ENCODE measurements around the gene TPM2. TPM values are rescaled to one million over a fixed set of nuclear protein-coding genes. Genes with fewer than 3 reads are reported as not detected.

Gene TPM2
- total RNA-seq, 1 donor from 2014 or later, result 3.8 TPM

GRCh38 chr9:35696520-35697215 is 6.9 kb upstream of the TPM2 start:
- Mint-ChIP-seq H3K36me3 (ENCODE audit: low read depth) (peaks cover 23% of the 10 kb centered on the region), H3K27me3 (no peaks in the 10 kb centered on the region), H3K27ac (peak overlapping the region; percentile 4), H3K4me1 (peaks cover 5% of the 10 kb centered on the region), H3K4me3 (no peak overlapping the region), H3K9me3 (no peaks in the 10 kb centered on the region)
- peak; percentile 87 for DNase-seq
- intact Hi-C loops (cut with micrococcal nuclease), result loop anchor here (2.0 kb wide), 1 partner anchor 32 kb away; no protein-coding TSS in a partner anchor

- Mint-ChIP-seq H3K27ac (no peak overlapping the region), H3K4me1 (peaks cover 8% of the 10 kb centered on the region), H3K27me3 (no peaks in the 10 kb centered on the region), H3K36me3 (ENCODE audit: low read depth) (peaks cover 23% of the 10 kb centered on the region), H3K9me3 (no peaks in the 10 kb centered on the region), H3K4me3 (no peak overlapping the region)
- intact Hi-C loops (cut with micrococcal nuclease), result loop anchor here (2.0 kb wide), 1 partner anchor 33 kb away; no protein-coding TSS in a partner anchor
- DNase-seq, result no peak
These were observed 6.2 kb upstream of the TPM2 start for GRCh38 chr9:35695943-35696401.

GRCh38 chr9:35691757-35692301 is 2.1 kb upstream of the TPM2 start:
- peak overlapping the region; percentile 86 for H3K4me3 Mint-ChIP-seq
- H3K36me3 Mint-ChIP-seq (ENCODE audit: low read depth), result peaks cover 7% of the 10 kb centered on the region
- no peaks in the 10 kb centered on the region for H3K9me3 Mint-ChIP-seq
- peaks cover 23% of the 10 kb centered on the region for H3K4me1 Mint-ChIP-seq
- intact Hi-C loops (cut with micrococcal nuclease), result loop anchor here (2.0 kb wide), 1 partner anchor 33 kb away; the partner anchor contains the start of genes CCDC107 and RMRP
- peak overlapping the region; percentile 49 for H3K27ac Mint-ChIP-seq
- H3K27me3 Mint-ChIP-seq, result no peaks in the 10 kb centered on the region
- no peak for DNase-seq

GRCh38 chr9:35691334-35691650 is 1.6 kb upstream of the TPM2 start:
- DNase-seq, result no peak
- Mint-ChIP-seq H3K4me1 (peaks cover 21% of the 10 kb centered on the region), H3K27me3 (no peaks in the 10 kb centered on the region), H3K9me3 (no peaks in the 10 kb centered on the region), H3K36me3 (ENCODE audit: low read depth) (peaks cover 1% of the 10 kb centered on the region), H3K4me3 (peak overlapping the region; percentile 86), H3K27ac (peak overlapping the region; percentile 81)
- intact Hi-C loops (cut with micrococcal nuclease), result loop anchor here (2.0 kb wide), 1 partner anchor 32 kb away; the partner anchor contains the start of genes CCDC107 and RMRP

- H3K4me1 Mint-ChIP-seq, result peaks cover 21% of the 10 kb centered on the region
- H3K9me3 Mint-ChIP-seq, result no peaks in the 10 kb centered on the region
- peak; percentile 79 for DNase-seq
- H3K27ac Mint-ChIP-seq, result peak overlapping the region; percentile 81
- H3K4me3 Mint-ChIP-seq, result peak overlapping the region; percentile 86
- no peaks in the 10 kb centered on the region for H3K27me3 Mint-ChIP-seq
- intact Hi-C loops (cut with micrococcal nuclease), result loop anchor here (2.0 kb wide), 1 partner anchor 32 kb away; the partner anchor contains the start of genes CCDC107 and RMRP
- H3K36me3 Mint-ChIP-seq (ENCODE audit: low read depth), result no peaks in the 10 kb centered on the region
These were observed 1.0 kb upstream of the TPM2 start for GRCh38 chr9:35690614-35691333.

GRCh38 chr9:35690294-35690613 is 529 bp upstream of the TPM2 start:
- DNase-seq, result no peak
- peak overlapping the region; percentile 60 for H3K27ac Mint-ChIP-seq
- peak overlapping the region; percentile 86 for H3K4me3 Mint-ChIP-seq
- H3K4me1 Mint-ChIP-seq, result peaks cover 21% of the 10 kb centered on the region
- H3K36me3 Mint-ChIP-seq (ENCODE audit: low read depth), result no peaks in the 10 kb centered on the region
- no peaks in the 10 kb centered on the region for H3K9me3 Mint-ChIP-seq
- intact Hi-C loops (cut with micrococcal nuclease), result loop anchor here (2.0 kb wide), 1 partner anchor 31 kb away; the partner anchor contains the start of genes CCDC107 and RMRP
- H3K27me3 Mint-ChIP-seq, result no peaks in the 10 kb centered on the region

GRCh38 chr9:35688558-35689541 is 875 bp downstream of the TPM2 start:
- Mint-ChIP-seq H3K27ac (peak overlapping the region; percentile 51), H3K36me3 (ENCODE audit: low read depth) (no peaks in the 10 kb centered on the region), H3K27me3 (no peaks in the 10 kb centered on the region), H3K4me1 (peaks cover 21% of the 10 kb centered on the region), H3K4me3 (peak overlapping the region; percentile 69), H3K9me3 (no peaks in the 10 kb centered on the region)
- intact Hi-C loops (cut with micrococcal nuclease), result loop anchor here (2.0 kb wide), 1 partner anchor 42 kb away; no protein-coding TSS in a partner anchor
- DNase-seq, result no peak

- Mint-ChIP-seq H3K4me1 (peaks cover 21% of the 10 kb centered on the region), H3K27me3 (no peaks in the 10 kb centered on the region), H3K27ac (no peak overlapping the region), H3K36me3 (ENCODE audit: low read depth) (no peaks in the 10 kb centered on the region), H3K9me3 (no peaks in the 10 kb centered on the region), H3K4me3 (no peak overlapping the region)
- DNase-seq, result no peak
- intact Hi-C loops (cut with micrococcal nuclease), result loop anchor here (2.0 kb wide), 1 partner anchor 41 kb away; no protein-coding TSS in a partner anchor
These were observed 1.7 kb downstream of the TPM2 start for GRCh38 chr9:35687972-35688557.

DNA sequence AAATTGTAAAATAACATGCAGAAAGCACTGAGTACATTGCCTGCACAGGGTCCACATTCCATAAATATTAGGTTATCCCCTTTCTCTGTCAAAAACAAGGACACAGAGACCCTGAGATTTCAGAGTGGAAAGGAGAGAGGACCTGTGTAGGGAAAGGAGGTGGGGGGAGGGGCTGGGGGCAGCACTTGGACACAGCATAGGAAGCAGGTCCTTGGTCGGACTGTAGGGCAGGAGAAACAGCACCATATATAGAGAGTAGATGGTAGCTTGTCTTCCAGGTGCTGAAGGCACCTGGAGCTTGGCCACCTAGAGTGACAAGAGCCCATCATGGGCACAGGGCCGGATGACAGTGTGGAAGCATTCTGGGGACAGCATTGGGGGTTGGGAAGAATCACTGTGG is 2.4 kb downstream of the TPM2 start:
- Mint-ChIP-seq H3K4me3 (peak overlapping the region; percentile 3), H3K27me3 (no peaks in the 10 kb centered on the region), H3K27ac (no peak overlapping the region), H3K9me3 (no peaks in the 10 kb centered on the region), H3K4me1 (peaks cover 21% of the 10 kb centered on the region), H3K36me3 (ENCODE audit: low read depth) (no peaks in the 10 kb centered on the region)
- DNase-seq, result no peak
- intact Hi-C loops (cut with micrococcal nuclease), result no loop called here

- no peak for DNase-seq
- Mint-ChIP-seq H3K36me3 (ENCODE audit: low read depth) (peaks cover 1% of the 10 kb centered on the region), H3K9me3 (no peaks in the 10 kb centered on the region), H3K27ac (no peak overlapping the region), H3K27me3 (no peaks in the 10 kb centered on the region), H3K4me1 (peaks cover 18% of the 10 kb centered on the region), H3K4me3 (no peak overlapping the region)
- intact Hi-C loops (cut with micrococcal nuclease), result no loop called here
These were observed 3.2 kb downstream of the TPM2 start for GRCh38 chr9:35686222-35687203.

GRCh38 chr9:35685506-35685905 is 4.2 kb downstream of the TPM2 start:
- peaks cover 15% of the 10 kb centered on the region for H3K4me1 Mint-ChIP-seq
- intact Hi-C loops (cut with micrococcal nuclease), result no loop called here
- no peak overlapping the region for H3K4me3 Mint-ChIP-seq
- no peaks in the 10 kb centered on the region for H3K27me3 Mint-ChIP-seq
- no peaks in the 10 kb centered on the region for H3K9me3 Mint-ChIP-seq
- H3K36me3 Mint-ChIP-seq (ENCODE audit: low read depth), result peaks cover 1% of the 10 kb centered on the region
- H3K27ac Mint-ChIP-seq, result no peak overlapping the region
- no peak for DNase-seq

DNA sequence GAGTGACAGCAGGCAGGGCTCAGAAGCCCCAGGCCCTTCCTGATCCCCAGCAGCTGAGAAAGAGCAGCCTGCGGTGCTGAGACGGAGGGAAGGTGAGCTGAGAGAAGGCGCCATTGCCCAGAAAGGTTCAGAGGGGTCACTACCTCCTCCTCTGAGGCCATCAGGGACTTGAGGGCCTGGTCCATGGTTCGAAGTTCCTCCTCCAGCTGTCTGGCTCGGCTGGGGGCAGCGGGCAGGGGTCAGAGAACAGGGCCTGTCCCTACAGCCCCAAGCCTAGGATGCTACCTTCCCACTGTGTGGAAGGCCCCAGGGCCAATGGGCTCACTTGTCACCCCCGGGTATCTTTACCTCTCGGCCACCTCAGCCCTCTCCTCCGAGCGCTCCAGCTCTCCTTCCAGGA is 4.8 kb downstream of the TPM2 start:
- DNase-seq, result no peak
- Mint-ChIP-seq H3K4me3 (no peak overlapping the region), H3K9me3 (no peaks in the 10 kb centered on the region), H3K27ac (no peak overlapping the region), H3K27me3 (no peaks in the 10 kb centered on the region), H3K36me3 (ENCODE audit: low read depth) (peaks cover 1% of the 10 kb centered on the region), H3K4me1 (peaks cover 15% of the 10 kb centered on the region)
- intact Hi-C loops (cut with micrococcal nuclease), result no loop called here

Measured in activated CD4-positive, alpha-beta T cell treated with anti-CD3 and anti-CD28 coated beads, Interleukin-2, amount 10 ng/mL, durations not matched to agents 24 days and 14 days (primary cell).